Measurements from ENCODE around the gene ABCA3. TPM values are rescaled to one million over a fixed set of nuclear protein-coding genes. Genes with fewer than 3 reads are reported as not detected.
"Not testable (repeated sequence)": the region's sequence is repeated elsewhere in the genome, so short reads cannot be mapped to it uniquely, and the experiment has no call there.

Gene ABCA3
- polyA plus RNA-seq, 1 donor = 18.4 TPM

GRCh38 chr16:2278956-2279800 is 61.4 kb downstream of the ABCA3 start:
- no peak for DNase-seq

GRCh38 chr16:2278272-2278608 is 62.3 kb downstream of the ABCA3 start:
- no peak for DNase-seq

GRCh38 chr16:2277466-2278271 is 62.9 kb downstream of the ABCA3 start:
- no peak for DNase-seq

GRCh38 chr16:2276368-2277195 is 63.9 kb downstream of the ABCA3 start:
- no peak for DNase-seq

GRCh38 chr16:2275476-2276367 is 64.8 kb downstream of the ABCA3 start:
- no peak for DNase-seq

GRCh38 chr16:2273931-2274330 is 66.6 kb downstream of the ABCA3 start:
- no peak for DNase-seq

GRCh38 chr16:2273484-2273883 is 67.0 kb downstream of the ABCA3 start:
- DNase-seq = no peak

- no peak for DNase-seq
These were observed 68.6 kb downstream of the ABCA3 start for GRCh38 chr16:2271848-2272461.

- DNase-seq = no peak
These were observed 69.7 kb downstream of the ABCA3 start for GRCh38 chr16:2270588-2271470.

GRCh38 chr16:2270070-2270462 is 70.5 kb downstream of the ABCA3 start:
- DNase-seq = no peak

GRCh38 chr16:2267913-2268666 is 72.4 kb downstream of the ABCA3 start, which contains the start of gene RNPS1:
RNPS1 (minus strand) TSS chr16:2268126; CDS start chr16:2264643, 3,483 bp downstream.
- peak; percentile 100 for DNase-seq

GRCh38 chr16:2267505-2267912 is 73.0 kb downstream of the ABCA3 start:
- not testable (repeated sequence) for DNase-seq

GRCh38 chr16:2266887-2267286 is 73.6 kb downstream of the ABCA3 start:
- not testable (repeated sequence) for DNase-seq

- not testable (repeated sequence) for DNase-seq
These were observed 77.5 kb downstream of the ABCA3 start for GRCh38 chr16:2263026-2263425.

- DNase-seq = no peak
These were observed 80.3 kb downstream of the ABCA3 start for GRCh38 chr16:2260250-2260649.

GRCh38 chr16:2258530-2258929 is 82.0 kb downstream of the ABCA3 start:
- not testable (repeated sequence) for DNase-seq

GRCh38 chr16:2257726-2258125 is 82.8 kb downstream of the ABCA3 start:
- no peak for DNase-seq

GRCh38 chr16:2256531-2257140 is 83.9 kb downstream of the ABCA3 start:
- DNase-seq = no peak

GRCh38 chr16:2253293-2253692 is 87.2 kb downstream of the ABCA3 start:
- DNase-seq = no peak

Data from hindlimb muscle (tissue), 1 donor.